Measurements from ENCODE around the gene HTR3D. TPM values are rescaled to one million over a fixed set of nuclear protein-coding genes. Genes with fewer than 3 reads are reported as not detected.

The HTR3D gene
- polyA plus RNA-seq, 1 donor (not counting 4 experiments of a cell fraction or from before 2014, with no cell fraction given), result not detected

- no peak overlapping the region for H3K9ac ChIP-seq (ENCODE audit: control insufficient read depth, extremely low read depth, insufficient read depth, low read length)
- H3K4me2 ChIP-seq (ENCODE audit: control insufficient read depth, extremely low read depth, insufficient read depth, low read depth, low read length), result no peak overlapping the region
- no peaks in the 10 kb centered on the region for H3K36me3 ChIP-seq (ENCODE audit: control insufficient read depth in 2 of 2, extremely low read depth in 1 of 2, insufficient read depth in 2 of 2, low read length in 2 of 2)
- no peak overlapping the region for H2AFZ ChIP-seq (ENCODE audit: control insufficient read depth, low read length)
- no peaks in the 10 kb centered on the region for H3K79me2 ChIP-seq (ENCODE audit: control insufficient read depth, insufficient read depth, low read length)
- TF ChIP-seq EZH2 (IDR thresholded peaks at IDR 0.05; ENCODE audit: low read length), result no peak
- no peak for TF ChIP-seq CTCF (optimal IDR thresholded peaks at IDR 0.05 in 1 of 3, IDR thresholded peaks at IDR 0.05 in 1 of 3, conservative IDR thresholded peaks at IDR 0.05 in 1 of 3; ENCODE audit: extremely low read depth in 1 of 3, insufficient read depth in 2 of 3, low read length in 3 of 3)
- no peaks in the 10 kb centered on the region for H3K9me1 ChIP-seq (ENCODE audit: control insufficient read depth, extremely low read depth, insufficient read depth, low read length)
- no peak overlapping the region for H3K4me3 ChIP-seq (ENCODE audit: control insufficient read depth in 2 of 3, extremely low read depth in 1 of 3, insufficient read depth in 2 of 3, low read depth in 1 of 3, low read length in 3 of 3)
- H3K27me3 ChIP-seq (ENCODE audit: control insufficient read depth, extremely low read depth, insufficient read depth, low read length), result no peaks in the 10 kb centered on the region
- peaks cover 2% of the 10 kb centered on the region for H3K9me3 ChIP-seq (ENCODE audit: control insufficient read depth, low read depth, low read length)
- no peaks in the 10 kb centered on the region for H4K20me1 ChIP-seq (ENCODE audit: control insufficient read depth, extremely low read depth, insufficient read depth, low read length)
- FAIRE-seq, result no peak
- no peak overlapping the region for H3K27ac ChIP-seq (ENCODE audit: control insufficient read depth, insufficient read depth, low read length)
- no peak for DNase-seq (ENCODE audit: low read depth, low spot score)
- H3K4me1 ChIP-seq (ENCODE audit: control insufficient read depth, extremely low read depth, insufficient read depth, low read length), result peaks cover 9% of the 10 kb centered on the region
- dilution Hi-C loops (cut with MboI; ENCODE audit: extremely low pct_ligation_motif_present, low sequenced_read_pairs), result no loop called here
These were observed 50.9 kb downstream of the HTR3D start for GRCh38 chr3:184082465-184082864.

- Histone ChIP-seq H3K4me3 (ENCODE audit: control insufficient read depth in 2 of 3, extremely low read depth in 1 of 3, insufficient read depth in 2 of 3, low read depth in 1 of 3, low read length in 3 of 3) (no peak overlapping the region), H3K4me2 (ENCODE audit: control insufficient read depth, extremely low read depth, insufficient read depth, low read depth, low read length) (no peak overlapping the region), H3K9me3 (ENCODE audit: control insufficient read depth, low read depth, low read length) (peaks cover 2% of the 10 kb centered on the region), H3K9ac (ENCODE audit: control insufficient read depth, extremely low read depth, insufficient read depth, low read length) (no peak overlapping the region), H2AFZ (ENCODE audit: control insufficient read depth, low read length) (no peak overlapping the region), H4K20me1 (ENCODE audit: control insufficient read depth, extremely low read depth, insufficient read depth, low read length) (no peaks in the 10 kb centered on the region), H3K4me1 (ENCODE audit: control insufficient read depth, extremely low read depth, insufficient read depth, low read length) (peaks cover 9% of the 10 kb centered on the region), H3K27me3 (ENCODE audit: control insufficient read depth, extremely low read depth, insufficient read depth, low read length) (no peaks in the 10 kb centered on the region), H3K79me2 (ENCODE audit: control insufficient read depth, insufficient read depth, low read length) (no peaks in the 10 kb centered on the region), H3K9me1 (ENCODE audit: control insufficient read depth, extremely low read depth, insufficient read depth, low read length) (no peaks in the 10 kb centered on the region), H3K27ac (ENCODE audit: control insufficient read depth, insufficient read depth, low read length) (peak overlapping the region; percentile 56), H3K36me3 (ENCODE audit: control insufficient read depth in 2 of 2, extremely low read depth in 1 of 2, insufficient read depth in 2 of 2, low read length in 2 of 2) (no peaks in the 10 kb centered on the region)
- FAIRE-seq (peak; percentile 59), DNase-seq (ENCODE audit: low read depth, low spot score) (peak; percentile 11)
- TF ChIP-seq CTCF (optimal IDR thresholded peaks at IDR 0.05 in 1 of 3, IDR thresholded peaks at IDR 0.05 in 1 of 3, conservative IDR thresholded peaks at IDR 0.05 in 1 of 3; ENCODE audit: extremely low read depth in 1 of 3, insufficient read depth in 2 of 3, low read length in 3 of 3), result no peak
- no peak for TF ChIP-seq EZH2 (IDR thresholded peaks at IDR 0.05; ENCODE audit: low read length)
- dilution Hi-C loops (cut with MboI; ENCODE audit: extremely low pct_ligation_motif_present, low sequenced_read_pairs), result no loop called here
These were observed 53.9 kb downstream of the HTR3D start for GRCh38 chr3:184085389-184085852.

Small RNA genes lying within 50 kb of the gene (small RNA-seq; reads per million reads assigned to genes)
- 0 reads per million in 3 experiments for gene RF00019 (ENCODE audit: insufficient read length in 3 of 3, low read depth in 3 of 3, low replicate concordance in 1 of 3)

Other genes starting within 250 kb of the HTR3D start
- 1.2 to 1.4 TPM (median 1.4 TPM) in 3 replicates for gene MAP6D1, start 206.2 kb upstream of the HTR3D start, polyA plus RNA-seq
- gene PARL, start 146.9 kb upstream of the HTR3D start, polyA plus RNA-seq, result 52.2 to 68.9 TPM (median 61.4 TPM) in 3 replicates
- gene ABCC5, start 13.9 kb upstream of the HTR3D start, polyA plus RNA-seq, result 22.3 to 30.3 TPM (median 28.7 TPM) in 3 replicates
- gene HTR3C, start 21.3 kb downstream of the HTR3D start, polyA plus RNA-seq, result not detected in 3 replicates
- gene HTR3E, start 65.3 kb downstream of the HTR3D start, polyA plus RNA-seq, result not detected in 3 replicates
- 31.9 to 37.9 TPM (median 33.7 TPM) in 3 replicates for gene EIF2B5, start 103.6 kb downstream of the HTR3D start, polyA plus RNA-seq
- 16.0 to 21.9 TPM (median 18.5 TPM) in 3 replicates for gene DVL3, start 123.6 kb downstream of the HTR3D start, polyA plus RNA-seq
- 431 to 520 TPM (median 443 TPM) in 3 replicates for gene AP2M1, start 143.1 kb downstream of the HTR3D start, polyA plus RNA-seq
- gene ABCF3, start 154.5 kb downstream of the HTR3D start, polyA plus RNA-seq, result 39.2 to 53.8 TPM (median 43.5 TPM) in 3 replicates
- gene VWA5B2, start 197.8 kb downstream of the HTR3D start, polyA plus RNA-seq, result not detected in 3 replicates
- gene ALG3, start 217.2 kb downstream of the HTR3D start, polyA plus RNA-seq, result 44.4 to 49.6 TPM (median 48.2 TPM) in 3 replicates
- 10.8 to 18.6 TPM (median 13.2 TPM) in 3 replicates for gene EEF1AKMT4, start 217.9 kb downstream of the HTR3D start, polyA plus RNA-seq
- gene CAMK2N2, start 229.8 kb downstream of the HTR3D start, polyA plus RNA-seq, result 0.06 to 0.29 TPM (median 0.18 TPM) in 3 replicates
- not detected in 3 replicates for gene ECE2, start 244.3 kb downstream of the HTR3D start, polyA plus RNA-seq

Data from keratinocyte (primary cell).